NCI-H345 treated with DMSO at 0.1 percent for 48 hours (cell line): ENCODE data around the gene LIG3.
"Not testable (repeated sequence)": the region's sequence is repeated elsewhere in the genome, so short reads cannot be mapped to it uniquely, and the experiment has no call there.

Experiments used
- DNase-seq: peaks from one replicate; lab custom pipeline; 2025; ENCODE audit not compliant: unreplicated experiment; lab: John Stamatoyannopoulos, UW

The LIG3 gene

GRCh38 chr17:34998205-34998604, 17.9 kb downstream of the LIG3 start:
- peak; percentile 16 for DNase-seq

- DNase-seq: no peak
These were observed 19.1 kb downstream of the LIG3 start for GRCh38 chr17:34999456-34999855.

- DNase-seq: not testable (repeated sequence)
These were observed 20.7 kb downstream of the LIG3 start for GRCh38 chr17:35000965-35001364.

- DNase-seq: no peak
These were observed 21.2 kb downstream of the LIG3 start for GRCh38 chr17:35001549-35001948.

GRCh38 chr17:35002876-35003551, 22.7 kb downstream of the LIG3 start:
- DNase-seq: no peak

GRCh38 chr17:35003778-35004177, 23.5 kb downstream of the LIG3 start:
- no peak for DNase-seq

GRCh38 chr17:35006345-35006744, 26.0 kb downstream of the LIG3 start:
- DNase-seq: no peak

- no peak for DNase-seq
These were observed 26.6 kb downstream of the LIG3 start for GRCh38 chr17:35006961-35007360.

- DNase-seq: no peak
These were observed 29.8 kb downstream of the LIG3 start for GRCh38 chr17:35010093-35010492.

GRCh38 chr17:35011671-35012216, 31.4 kb downstream of the LIG3 start:
- no peak for DNase-seq

- DNase-seq: no peak
These were observed 36.1 kb downstream of the LIG3 start for GRCh38 chr17:35016369-35016768.

GRCh38 chr17:35017021-35017420, 36.7 kb downstream of the LIG3 start:
- DNase-seq: no peak

GRCh38 chr17:35018814-35019213, 38.5 kb downstream of the LIG3 start:
- no peak for DNase-seq

GRCh38 chr17:35019386-35020179, 39.3 kb downstream of the LIG3 start:
- no peak for DNase-seq

- no peak for DNase-seq
These were observed 41.4 kb downstream of the LIG3 start for GRCh38 chr17:35021520-35022380.

- DNase-seq: peak; percentile 59
These were observed 42.3 kb downstream of the LIG3 start for GRCh38 chr17:35022536-35023063.

- DNase-seq: no peak
These were observed 43.2 kb downstream of the LIG3 start for GRCh38 chr17:35023538-35023937.

GRCh38 chr17:35025541-35025940, 45.2 kb downstream of the LIG3 start:
- no peak for DNase-seq

- not testable (repeated sequence) for DNase-seq
These were observed 47.8 kb downstream of the LIG3 start for GRCh38 chr17:35028097-35028496.

GRCh38 chr17:35028531-35029262, 48.4 kb downstream of the LIG3 start:
- no peak for DNase-seq
